HepG2 (cell line): ENCODE results near the gene BPIFB2. TPM values are rescaled to one million over a fixed set of nuclear protein-coding genes. Genes with fewer than 3 reads are reported as not detected.
A peak's percentile ranks its signal among the peaks of the same experiment; 100 is the strongest.

Experiments used
- DNMT1 ChIP-seq: sonication (generic); formaldehyde crosslinking; IDR thresholded peaks from 2 replicates; pipeline ENCODE4 v1.5.1; 2020; ENCODE audit warnings: mild to moderate bottlenecking, missing genetic modification reagents
- EEA1 ChIP-seq: sonication (generic); formaldehyde crosslinking; IDR thresholded peaks from 2 replicates; pipeline ENCODE4 v1.5.1; 2020; ENCODE audit warnings: mild to moderate bottlenecking, missing genetic modification reagents, borderline replicate concordance
- EED ChIP-seq: sonication (generic); formaldehyde crosslinking; IDR thresholded peaks from 2 replicates; pipeline ENCODE4 v1.5.0; 2020; ENCODE audit warnings: mild to moderate bottlenecking, missing genetic modification reagents
- FOXC1 ChIP-seq: sonication (generic); formaldehyde crosslinking; IDR thresholded peaks from 2 replicates; pipeline ENCODE4 v1.8.0; 2022; ENCODE audit warnings: mild to moderate bottlenecking, missing genetic modification reagents, borderline replicate concordance
- GFI1 ChIP-seq: sonication (generic); formaldehyde crosslinking; IDR thresholded peaks from 2 replicates; pipeline ENCODE4 v1.5.0; 2020; ENCODE audit warnings: missing genetic modification reagents, mild to moderate bottlenecking, borderline replicate concordance
- HNRNPH1 ChIP-seq: fragments of 200-400 bp; formaldehyde crosslinking; optimal IDR thresholded peaks from 2 replicates; pipeline ENCODE3; 2017; ENCODE audit warnings: mild to moderate bottlenecking, low read depth, low read length
- IRF1 ChIP-seq: sonication (generic); formaldehyde crosslinking; IDR thresholded peaks from 2 replicates; pipeline ENCODE4 v1.4.0; 2020; ENCODE audit warnings: low read depth, mild to moderate bottlenecking, missing genetic modification reagents
- IRF2 ChIP-seq: IDR thresholded peaks from 2 replicates; pipeline ENCODE4 v1.6.1; 2018; ENCODE audit warnings: missing genetic modification reagents, missing compliant biosample characterization
- NFYB ChIP-seq: sonication (generic); formaldehyde crosslinking; IDR thresholded peaks from 2 replicates; pipeline ENCODE4 v1.4.0; 2020; ENCODE audit warnings: missing genetic modification reagents
- PPARG ChIP-seq: conservative IDR thresholded peaks from 2 replicates; pipeline ENCODE4 v1.6.1; 2016; ENCODE audit warnings: missing biosample characterization, missing genetic modification reagents
- PRMT3 ChIP-seq: sonication (generic); formaldehyde crosslinking; IDR thresholded peaks from 2 replicates; pipeline ENCODE4 v1.8.1; 2022; ENCODE audit warnings: low read depth, mild to moderate bottlenecking, moderate library complexity, missing genetic modification reagents, borderline replicate concordance
- RBM22 ChIP-seq: fragments of 200-400 bp; formaldehyde crosslinking; optimal IDR thresholded peaks from 2 replicates; pipeline ENCODE3; 2017; ENCODE audit warnings: mild to moderate bottlenecking, low read length, moderate library complexity
- USF2 ChIP-seq, 2 experiments: sonication (generic) in 1 of 2; formaldehyde crosslinking in 1 of 2; IDR thresholded peaks; 2 replicates each; pipeline versions ENCODE4 v1.5.1 to v1.6.1; 2011 to 2020; ENCODE audit warnings: borderline replicate concordance in 1 of 2, low read depth in 1 of 2, low read length in 1 of 2, mild to moderate bottlenecking in 1 of 2, missing genetic modification reagents in 1 of 2, moderate library complexity in 1 of 2
- ZBTB34 ChIP-seq: sonication (generic); formaldehyde crosslinking; IDR thresholded peaks from 2 replicates; pipeline ENCODE4 v1.8.0; 2022; ENCODE audit warnings: mild to moderate bottlenecking, missing genetic modification reagents
- ZNF235 ChIP-seq: sonication (generic); formaldehyde crosslinking; IDR thresholded peaks from 2 replicates; pipeline ENCODE4 v1.8.1; 2023; ENCODE audit warnings: mild to moderate bottlenecking, missing genetic modification reagents, borderline replicate concordance
- ZNF326 ChIP-seq: sonication (generic); formaldehyde crosslinking; IDR thresholded peaks from 2 replicates; pipeline ENCODE4 v1.4.0; 2020; ENCODE audit warnings: missing genetic modification reagents, borderline replicate concordance
- ZNF768 ChIP-seq: sonication (generic); formaldehyde crosslinking; IDR thresholded peaks from 2 replicates; pipeline ENCODE4 v1.4.0; 2020; ENCODE audit warnings: missing genetic modification reagents
- ZSCAN30 ChIP-seq: sonication (generic); formaldehyde crosslinking; IDR thresholded peaks from 2 replicates; pipeline ENCODE4 v1.5.0; 2020; ENCODE audit warnings: mild to moderate bottlenecking, missing genetic modification reagents
- polyA plus RNA-seq, 8 experiments: library from polyadenylated mRNA; depleted of rRNA in 3 of 8; stranded (reverse) in 7 of 8; unstranded in 1 of 8; fragments of >200 nt; fragmentation: Illumina TruSeq in 4 of 8; extraction: Trizol in 4 of 8; gene quantifications; 2 replicates each; pipeline versions ENCODE4 v1.2.1 to v1.2.3, GENCODE V29; 2011 to 2016; ENCODE audit warnings: low read depth in 4 of 8, missing spikeins in 1 of 8, mixed read lengths in 1 of 8; ENCODE audit not compliant: insufficient read depth in 1 of 8
- total RNA-seq, 5 experiments: library from RNA; depleted of rRNA; stranded (reverse); fragments of >200 nt; fragmentation: Illumina TruSeq; extraction: Trizol; gene quantifications; 2 replicates each; pipeline ENCODE4 v1.2.3, GENCODE V29; 2016; ENCODE audit warnings: low read depth in 1 of 5

Gene BPIFB2
- total and polyA plus RNA-seq, 2 of the 13 experiments (the other 11 are each of a cell fraction or from before 2014, with no cell fraction given): 54.5 to 902 TPM

- TF ChIP-seq ZNF235: no peak
- TF ChIP-seq NFYB (CRISPR knock-in tag): no peak
- TF ChIP-seq ZNF768 (CRISPR knock-in tag): peak; percentile 95
- peak; percentile 95 for TF ChIP-seq HNRNPH1
- TF ChIP-seq USF2 (IDR thresholded peaks at IDR 0.05; ENCODE audit: low read depth, low read length): 0 out of 2 replicates have a peak, but pooled peaks have one; percentile 4
- no peak for TF ChIP-seq USF2 (CRISPR knock-in tag; IDR thresholded peaks at IDR 0.05; ENCODE audit: borderline replicate concordance)
- no peak for TF ChIP-seq ZNF326 (CRISPR knock-in tag)
- no peak for TF ChIP-seq EED
- no peak for TF ChIP-seq ZBTB34
- no peak for TF ChIP-seq IRF1 (CRISPR knock-in tag)
- TF ChIP-seq GFI1 (CRISPR knock-in tag): no peak
- TF ChIP-seq DNMT1 (CRISPR knock-in tag): no peak
- TF ChIP-seq RBM22: peak; percentile 36
- TF ChIP-seq ZSCAN30 (CRISPR knock-in tag): no peak
- TF ChIP-seq PRMT3 (CRISPR knock-in tag): no peak
- no peak; the same call in 1 of the 2 replicates for TF ChIP-seq IRF2 (CRISPR knock-in tag)
- no peak for TF ChIP-seq EEA1
- TF ChIP-seq FOXC1 (CRISPR knock-in tag): no peak
- TF ChIP-seq PPARG: no peak
Observed at GRCh38 chr20:33027769-33028751, 20.6 kb downstream of the BPIFB2 start (continued).
